ENCODE results near the gene GRIP2. TPM values are rescaled to one million over a fixed set of nuclear protein-coding genes. Genes with fewer than 3 reads are reported as not detected.

GRIP2 gene
- total RNA-seq, 1 donor from 2014 or later, result 0.52 TPM

DNA sequence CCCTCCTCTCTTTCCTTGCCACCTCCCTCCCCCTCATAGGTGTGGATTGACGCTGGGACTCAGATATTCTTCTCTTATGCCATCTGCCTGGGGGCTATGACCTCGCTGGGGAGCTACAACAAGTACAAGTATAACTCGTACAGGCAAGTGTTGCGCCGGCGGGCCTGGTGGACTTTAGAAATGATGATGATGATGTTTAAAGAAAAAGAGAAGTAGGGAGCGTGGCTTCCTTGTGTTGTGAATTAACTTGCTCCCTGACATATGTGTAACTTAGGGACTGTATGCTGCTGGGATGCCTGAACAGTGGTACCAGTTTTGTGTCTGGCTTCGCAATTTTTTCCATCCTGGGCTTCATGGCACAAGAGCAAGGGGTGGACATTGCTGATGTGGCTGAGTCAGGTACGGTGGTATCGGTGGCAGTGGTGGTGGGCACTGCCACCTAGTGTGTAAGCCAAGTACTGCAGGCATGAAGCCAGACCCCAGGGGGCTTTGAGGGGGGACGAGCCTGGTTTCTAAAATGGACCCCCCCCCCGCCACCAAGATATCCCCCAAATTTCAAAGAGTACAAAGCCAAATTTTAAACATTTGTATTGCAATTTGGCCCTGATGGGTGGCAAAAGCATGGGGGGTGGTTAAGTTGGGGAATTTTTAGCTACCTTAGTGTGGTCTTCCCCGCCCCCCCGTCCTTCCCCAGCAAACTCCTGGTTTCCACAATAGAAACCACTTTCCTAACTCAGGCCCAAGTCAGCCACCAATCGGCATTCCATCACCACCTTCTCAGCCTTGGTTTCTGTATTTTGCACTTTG, 72.1 kb downstream of the GRIP2 start:
- H3K27ac ChIP-seq, result no peak overlapping the region
- H3K4me3 ChIP-seq, result no peak overlapping the region
- TF ChIP-seq, protein P1, sequence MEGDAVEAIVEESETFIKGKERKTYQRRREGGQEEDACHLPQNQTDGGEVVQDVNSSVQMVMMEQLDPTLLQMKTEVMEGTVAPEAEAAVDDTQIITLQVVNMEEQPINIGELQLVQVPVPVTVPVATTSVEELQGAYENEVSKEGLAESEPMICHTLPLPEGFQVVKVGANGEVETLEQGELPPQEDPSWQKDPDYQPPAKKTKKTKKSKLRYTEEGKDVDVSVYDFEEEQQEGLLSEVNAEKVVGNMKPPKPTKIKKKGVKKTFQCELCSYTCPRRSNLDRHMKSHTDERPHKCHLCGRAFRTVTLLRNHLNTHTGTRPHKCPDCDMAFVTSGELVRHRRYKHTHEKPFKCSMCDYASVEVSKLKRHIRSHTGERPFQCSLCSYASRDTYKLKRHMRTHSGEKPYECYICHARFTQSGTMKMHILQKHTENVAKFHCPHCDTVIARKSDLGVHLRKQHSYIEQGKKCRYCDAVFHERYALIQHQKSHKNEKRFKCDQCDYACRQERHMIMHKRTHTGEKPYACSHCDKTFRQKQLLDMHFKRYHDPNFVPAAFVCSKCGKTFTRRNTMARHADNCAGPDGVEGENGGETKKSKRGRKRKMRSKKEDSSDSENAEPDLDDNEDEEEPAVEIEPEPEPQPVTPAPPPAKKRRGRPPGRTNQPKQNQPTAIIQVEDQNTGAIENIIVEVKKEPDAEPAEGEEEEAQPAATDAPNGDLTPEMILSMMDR (IDR thresholded peaks at IDR 0.05), result peak; percentile 84
- no peaks in the 10 kb centered on the region for H3K27me3 ChIP-seq
- no peak for DNase-seq
- peaks cover 7% of the 10 kb centered on the region for H3K4me1 ChIP-seq
- H3K9me3 ChIP-seq, result no peaks in the 10 kb centered on the region
- peak; percentile 65 for ATAC-seq
- H3K36me3 ChIP-seq, result peaks cover 84% of the 10 kb centered on the region
- intact Hi-C loops (cut with DNase I), result loop anchor here (5.0 to 10.0 kb wide), 2 partner anchors 63 to 206 kb away; partner anchors contain the start of gene SLC6A6

- H3K27ac ChIP-seq, result no peak overlapping the region
- no peak for DNase-seq
- H3K36me3 ChIP-seq, result peaks cover 85% of the 10 kb centered on the region
- peaks cover 5% of the 10 kb centered on the region for H3K4me1 ChIP-seq
- H3K27me3 ChIP-seq, result no peaks in the 10 kb centered on the region
- TF ChIP-seq, protein P1 (IDR thresholded peaks at IDR 0.05), result no peak
- intact Hi-C loops (cut with DNase I), result loop anchor here (5.0 to 10.0 kb wide), 2 partner anchors 62 to 204 kb away; partner anchors contain the start of gene SLC6A6
- no peak overlapping the region for H3K4me3 ChIP-seq
- H3K9me3 ChIP-seq, result no peaks in the 10 kb centered on the region
- no peak for ATAC-seq
These were observed 73.8 kb downstream of the GRIP2 start for GRCh38 chr3:14466179-14466903.

DNA sequence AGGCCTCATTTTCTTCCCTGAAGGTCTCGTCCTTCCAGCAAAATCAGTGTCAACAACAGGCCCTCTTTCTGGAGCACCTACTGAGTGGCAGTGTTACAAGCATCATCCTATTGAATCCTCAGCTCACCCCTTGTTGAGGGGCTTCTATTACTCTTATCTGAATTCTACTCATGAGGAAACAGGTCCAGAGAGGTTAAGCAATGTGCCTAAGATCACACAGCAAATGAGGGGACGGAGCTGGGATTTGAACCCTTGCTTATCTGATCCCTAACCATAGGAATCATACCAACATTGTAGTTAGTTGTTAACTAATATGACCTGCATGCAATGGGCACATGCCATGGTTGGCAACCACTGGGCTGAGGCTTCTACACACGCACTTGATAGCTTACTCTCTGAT, 74.7 kb downstream of the GRIP2 start:
- Histone ChIP-seq H3K9me3 (no peaks in the 10 kb centered on the region), H3K36me3 (peaks cover 82% of the 10 kb centered on the region), H3K4me3 (no peak overlapping the region), H3K4me1 (peaks cover 14% of the 10 kb centered on the region), H3K27ac (no peak overlapping the region), H3K27me3 (no peaks in the 10 kb centered on the region)
- ATAC-seq (no peak), DNase-seq (no peak)
- intact Hi-C loops (cut with DNase I), result loop anchor here (5.0 to 10.0 kb wide), 2 partner anchors 61 to 203 kb away; partner anchors contain the start of gene SLC6A6
- TF ChIP-seq, protein P1 (IDR thresholded peaks at IDR 0.05), result no peak

GRCh38 chr3:14464521-14464920, 75.6 kb downstream of the GRIP2 start:
- ATAC-seq, result no peak
- Histone ChIP-seq H3K36me3 (peaks cover 81% of the 10 kb centered on the region), H3K27me3 (no peaks in the 10 kb centered on the region), H3K4me3 (no peak overlapping the region), H3K4me1 (peaks cover 16% of the 10 kb centered on the region), H3K27ac (no peak overlapping the region), H3K9me3 (no peaks in the 10 kb centered on the region)
- TF ChIP-seq, protein P1 (IDR thresholded peaks at IDR 0.05), result no peak
- intact Hi-C loops (cut with DNase I), result loop anchor here (10.0 kb wide), 1 partner anchor 60 kb away; the partner anchor contains the start of gene SLC6A6
- no peak for DNase-seq

DNA sequence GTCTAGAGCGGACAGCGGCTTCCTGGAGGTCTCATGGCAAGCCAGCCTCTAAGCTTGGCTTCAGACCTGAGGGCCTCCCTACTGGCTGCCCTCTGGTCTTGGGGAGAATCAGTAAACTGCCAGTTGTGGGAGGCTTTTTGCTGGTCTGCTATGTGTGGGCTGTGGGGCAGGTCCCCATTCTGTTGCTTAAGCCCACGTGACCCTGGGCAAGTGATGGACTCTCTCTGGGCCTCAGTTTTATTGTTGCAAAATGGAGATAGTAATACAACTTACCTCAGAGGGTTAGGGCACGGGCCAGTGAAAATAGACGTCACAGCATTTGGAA, 76.0 kb downstream of the GRIP2 start:
- Histone ChIP-seq H3K27me3 (no peaks in the 10 kb centered on the region), H3K4me1 (peaks cover 16% of the 10 kb centered on the region), H3K9me3 (no peaks in the 10 kb centered on the region), H3K36me3 (peaks cover 81% of the 10 kb centered on the region), H3K4me3 (no peak overlapping the region), H3K27ac (no peak overlapping the region)
- TF ChIP-seq, protein P1 (IDR thresholded peaks at IDR 0.05), result no peak
- ATAC-seq (peak; percentile 2), DNase-seq (no peak)
- intact Hi-C loops (cut with DNase I), result loop anchor here (10.0 kb wide), 1 partner anchor 59 kb away; the partner anchor contains the start of gene SLC6A6
